GM18508 (cell line): Measurements from ENCODE around the gene MAPK8.
"Not testable (repeated sequence)": the region's sequence is repeated elsewhere in the genome, so short reads cannot be mapped to it uniquely, and the experiment has no call there.

ENCODE experiments used
- ATAC-seq: cut with Tn5 transposase; IDR thresholded peaks from one replicate; pipeline ENCODE4 v1.9.1; 2021; ENCODE audit warnings: moderate number of reproducible peaks; ENCODE audit not compliant: insufficient read depth, unreplicated experiment

Gene MAPK8

GRCh38 chr10:48410503-48410902 lies 104.0 kb downstream of the MAPK8 start:
- no peak for ATAC-seq

- ATAC-seq, result no peak
Measured at GRCh38 chr10:48411510-48411909, 105.0 kb downstream of the MAPK8 start.

GRCh38 chr10:48412081-48412480 lies 105.6 kb downstream of the MAPK8 start:
- no peak for ATAC-seq

GRCh38 chr10:48412933-48413332 lies 106.5 kb downstream of the MAPK8 start:
- no peak for ATAC-seq

- no peak for ATAC-seq
Measured at GRCh38 chr10:48414160-48414559, 107.7 kb downstream of the MAPK8 start.

- no peak for ATAC-seq
Measured at GRCh38 chr10:48414778-48415177, 108.3 kb downstream of the MAPK8 start.

GRCh38 chr10:48416584-48417232 lies 110.2 kb downstream of the MAPK8 start:
- no peak for ATAC-seq

GRCh38 chr10:48417374-48417773 lies 110.9 kb downstream of the MAPK8 start:
- ATAC-seq, result no peak

GRCh38 chr10:48418189-48418788 lies 111.8 kb downstream of the MAPK8 start:
- ATAC-seq, result no peak

- ATAC-seq, result no peak
Measured at GRCh38 chr10:48419714-48420113, 113.2 kb downstream of the MAPK8 start.

GRCh38 chr10:48421862-48422261 lies 115.4 kb downstream of the MAPK8 start:
- not testable (repeated sequence) for ATAC-seq

GRCh38 chr10:48423884-48424283 lies 117.4 kb downstream of the MAPK8 start:
- ATAC-seq, result no peak

- no peak for ATAC-seq
Measured at GRCh38 chr10:48428896-48429295, 122.4 kb downstream of the MAPK8 start.

- no peak for ATAC-seq
Measured at GRCh38 chr10:48429309-48429708, 122.8 kb downstream of the MAPK8 start.

GRCh38 chr10:48430402-48430993 lies 124.0 kb downstream of the MAPK8 start:
- no peak for ATAC-seq

GRCh38 chr10:48431871-48432270 lies 125.4 kb downstream of the MAPK8 start:
- ATAC-seq, result no peak

GRCh38 chr10:48437546-48437945 lies 131.1 kb downstream of the MAPK8 start:
- ATAC-seq, result no peak

GRCh38 chr10:48439031-48439430 lies 132.6 kb downstream of the MAPK8 start:
- ATAC-seq, result no peak

- no peak for ATAC-seq
Measured at GRCh38 chr10:48439581-48440041, 133.1 kb downstream of the MAPK8 start.

GRCh38 chr10:48440771-48441170 lies 134.3 kb downstream of the MAPK8 start:
- no peak for ATAC-seq

- no peak for ATAC-seq
Measured at GRCh38 chr10:48442090-48442808, 135.8 kb downstream of the MAPK8 start.
